SK-N-MC (cell line): ENCODE results near the gene ETV6.
"Not testable (repeated sequence)": the region's sequence is repeated elsewhere in the genome, so short reads cannot be mapped to it uniquely, and the experiment has no call there.

Experiments
- EZH2 ChIP-seq: fragments of 200-600 bp; sonication (generic); IDR thresholded peaks from one replicate; pipeline ENCODE4 v1.6.1; 2017; ENCODE audit warnings: antibody characterized with exemption
- POLR2AphosphoS5 ChIP-seq: IDR thresholded peaks from 2 replicates; pipeline ENCODE4 v1.6.1; 2012; ENCODE audit warnings: mild to moderate bottlenecking, low read depth, low read length, borderline replicate concordance

DNA sequence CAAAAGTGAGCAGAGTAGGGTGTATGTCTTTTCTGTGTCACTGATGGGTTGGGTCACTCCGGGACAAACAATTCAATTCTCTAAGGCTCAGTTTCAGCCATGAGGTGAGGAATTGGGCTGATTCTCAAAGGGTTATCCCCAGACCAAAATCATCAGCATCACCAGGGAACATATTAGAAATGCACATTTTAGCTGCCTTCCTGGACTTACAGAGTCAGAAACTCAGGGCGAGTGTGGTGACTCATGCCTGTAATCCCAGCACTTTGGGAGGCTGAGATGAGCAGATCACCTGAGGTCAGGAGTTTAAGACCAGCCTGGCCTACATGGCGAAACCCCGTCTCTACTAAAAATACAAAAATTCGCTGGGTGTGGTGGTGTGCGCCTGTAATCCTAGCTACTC is 21.8 kb upstream of the ETV6 start:
- TF ChIP-seq POLR2AphosphoS5, EZH2: not testable (repeated sequence)
